HG03571 (cell line): ENCODE results near the gene B3GAT3.
A peak's percentile ranks its signal among the peaks of the same experiment; 100 is the strongest.
"Not testable (repeated sequence)": the region's sequence is repeated elsewhere in the genome, so short reads cannot be mapped to it uniquely, and the experiment has no call there.

Source experiments
- ATAC-seq: cut with Tn5 transposase; IDR thresholded peaks from one replicate; pipeline ENCODE4 v1.9.1; 2021; ENCODE audit not compliant: unreplicated experiment

B3GAT3 gene

DNA sequence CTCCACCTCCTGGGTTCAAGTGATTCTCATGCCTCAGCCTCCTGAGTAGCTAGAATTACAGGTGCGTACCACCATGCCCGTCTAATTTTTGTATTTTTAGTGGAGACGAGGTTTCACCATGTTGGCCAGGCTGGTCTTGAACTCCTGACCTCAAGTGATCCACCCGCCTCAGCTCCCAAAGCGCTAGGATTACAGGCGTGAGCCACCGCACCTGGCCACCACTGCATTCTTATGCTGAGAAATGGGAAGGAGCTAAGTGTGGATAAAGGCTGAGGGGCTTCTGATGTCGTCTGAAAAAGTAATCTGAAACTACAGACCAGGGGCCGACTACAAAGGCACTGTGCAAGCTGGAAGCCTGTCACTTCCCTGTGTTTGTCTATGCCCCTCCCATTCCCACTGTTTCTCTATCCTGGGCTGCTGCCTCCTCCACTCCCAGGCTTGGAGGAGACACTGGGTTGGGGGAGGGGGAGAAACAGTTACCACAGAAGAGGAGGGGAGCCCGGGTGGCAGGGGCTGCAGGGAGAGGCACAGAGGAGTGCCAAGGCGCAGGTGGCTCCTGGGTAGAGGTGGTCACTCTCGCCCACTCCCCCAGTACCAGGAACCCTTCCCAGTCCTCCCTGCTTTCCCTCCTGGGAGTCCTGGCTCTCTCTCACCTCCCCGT lies 17.2 kb downstream of the B3GAT3 start:
- no peak for ATAC-seq

DNA sequence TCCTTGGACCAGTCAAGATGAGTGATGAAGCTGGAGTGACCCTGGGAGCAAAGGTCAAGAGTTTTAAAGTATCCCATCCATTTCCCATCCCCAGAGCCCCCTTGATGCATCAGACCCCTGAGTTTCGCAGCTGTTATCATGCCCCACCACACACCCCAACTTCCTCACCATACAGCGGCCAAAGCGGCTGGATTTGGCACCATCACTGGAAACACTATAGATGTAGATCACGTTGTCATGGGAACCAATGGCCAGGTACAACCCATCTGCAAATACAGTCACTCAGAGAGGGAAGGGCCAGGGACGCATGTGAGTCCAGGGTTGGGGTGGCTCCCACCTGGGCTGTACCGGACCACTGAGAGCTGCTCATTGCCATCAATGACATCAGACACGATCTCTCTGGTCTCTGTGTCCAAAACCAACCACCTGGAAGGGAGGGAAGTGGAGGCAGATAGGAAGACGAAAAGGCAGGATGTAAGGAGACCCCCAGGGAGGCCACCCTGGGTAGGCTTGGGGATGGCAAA lies 17.9 kb downstream of the B3GAT3 start:
- ATAC-seq: no peak

DNA sequence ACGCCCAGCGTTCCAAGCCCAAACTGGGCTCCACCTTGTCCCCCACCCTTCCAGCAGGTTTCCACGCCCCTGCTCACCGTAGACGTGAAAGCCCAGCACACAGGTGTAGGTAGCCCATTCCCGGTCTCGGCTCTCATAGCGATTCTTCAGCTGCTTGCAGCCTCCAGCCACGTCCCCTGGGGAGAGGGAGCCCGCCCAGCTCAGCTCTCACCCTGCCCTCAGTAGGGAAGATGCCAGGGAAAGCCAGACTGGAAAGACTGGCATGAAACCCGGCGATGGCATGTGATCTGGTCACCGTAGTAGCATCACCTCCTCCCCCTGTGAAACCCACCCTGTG lies 18.7 kb downstream of the B3GAT3 start:
- ATAC-seq: no peak

DNA sequence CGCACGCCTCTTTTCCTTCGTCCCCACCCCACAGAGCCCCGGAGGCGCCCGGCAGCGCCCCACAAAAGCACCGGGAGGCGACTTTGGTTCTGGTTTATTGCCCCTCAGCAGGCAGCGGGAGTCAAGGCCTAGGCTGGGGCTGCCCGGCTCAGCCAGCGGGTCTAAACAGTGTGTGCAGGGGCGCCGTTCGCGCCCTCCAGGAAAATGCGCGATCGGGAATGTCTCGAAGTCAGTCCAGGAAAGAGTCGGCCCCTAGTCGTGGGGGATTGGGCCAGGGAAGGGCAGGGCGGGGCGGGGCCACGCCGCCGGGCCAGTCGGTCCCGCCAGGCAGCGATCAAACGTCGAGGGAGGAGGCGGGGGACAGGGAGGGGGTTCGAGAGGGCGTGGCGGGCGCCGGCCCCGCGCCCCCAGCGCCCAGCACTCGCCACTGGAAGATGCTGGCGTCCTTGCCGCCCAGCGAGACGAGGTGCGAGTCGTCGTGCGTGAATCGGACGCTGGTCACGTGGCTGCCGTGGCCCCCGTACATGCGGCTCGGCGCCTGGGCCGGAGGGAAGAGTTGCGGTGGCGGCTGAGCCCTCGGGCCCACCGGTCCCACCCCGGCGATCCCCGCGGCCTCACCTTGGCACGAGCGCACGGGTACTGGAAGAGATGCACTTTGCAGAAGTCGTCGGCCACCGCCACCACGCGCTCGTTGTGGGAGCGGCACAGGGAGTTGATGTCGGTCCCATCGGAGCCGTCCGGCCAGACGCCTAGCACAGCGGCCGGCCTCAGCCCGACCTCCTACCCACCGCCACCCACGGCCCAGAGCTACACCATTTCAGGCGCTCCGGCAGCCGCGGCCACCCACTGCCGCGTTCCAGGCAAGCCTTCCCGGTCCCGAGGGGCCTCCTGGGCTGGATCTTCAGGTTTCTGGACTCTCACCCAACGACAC lies 19.4 kb downstream of the B3GAT3 start:
- ATAC-seq: no peak

DNA sequence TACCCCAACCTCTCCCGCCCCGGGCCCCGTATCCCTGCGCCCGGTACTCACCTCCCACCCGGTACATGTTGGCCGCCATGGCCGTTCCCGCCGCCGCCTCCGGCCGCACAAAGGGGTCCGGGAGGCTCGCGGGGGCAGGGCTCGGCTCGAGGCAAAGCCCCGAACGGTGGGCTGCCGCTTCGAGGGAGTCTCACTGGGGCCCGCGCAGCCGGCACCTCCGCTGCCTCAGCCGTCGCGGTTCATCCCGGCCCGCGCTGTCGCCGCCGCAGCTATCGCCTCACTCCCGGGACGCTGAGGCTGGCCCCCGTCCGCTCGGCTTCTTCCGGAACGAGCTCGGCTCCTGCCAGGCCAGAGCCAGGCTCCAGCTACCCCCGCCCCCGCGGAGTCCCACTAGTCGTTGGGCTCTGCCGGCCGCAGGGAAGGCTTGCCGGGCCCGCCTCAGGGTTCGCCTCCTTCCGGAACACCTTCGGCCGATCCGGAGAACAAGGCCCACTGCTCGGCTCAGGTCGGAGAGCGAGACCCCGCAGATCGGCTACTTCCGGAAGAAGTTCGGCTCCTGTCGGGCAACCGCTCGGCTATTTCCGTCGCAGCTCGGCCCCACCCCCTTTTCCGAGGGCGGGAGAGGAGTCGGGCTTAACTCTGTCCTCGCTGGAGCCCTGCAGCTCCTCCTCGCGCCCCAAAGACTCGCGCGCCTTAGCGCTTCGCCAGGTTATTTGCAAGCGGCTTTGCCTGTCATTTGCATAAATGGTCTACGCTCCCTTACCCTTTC lies 20.2 kb downstream of the B3GAT3 start, which contains the start of gene MTA2:
Gene MTA2, minus strand, starts transcription at position 494 of the 769 bp plus-strand sequence. Its CDS starts 415 bp downstream, at position 79.
- peak; percentile 68 for ATAC-seq

DNA sequence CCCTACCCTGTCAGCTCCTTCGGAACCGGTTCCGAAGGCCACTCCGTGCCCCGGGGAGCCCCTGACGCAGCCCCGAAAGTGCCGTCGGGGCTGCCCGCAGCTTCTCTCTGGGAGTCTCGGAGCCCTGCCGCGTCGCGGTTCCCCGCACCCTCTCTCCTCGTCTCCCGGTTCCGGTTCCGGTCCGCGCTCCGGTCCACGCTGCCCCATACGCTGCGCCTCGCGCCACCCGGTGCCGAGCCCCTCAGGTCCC lies 20.7 kb downstream of the B3GAT3 start:
- ATAC-seq: no peak

DNA sequence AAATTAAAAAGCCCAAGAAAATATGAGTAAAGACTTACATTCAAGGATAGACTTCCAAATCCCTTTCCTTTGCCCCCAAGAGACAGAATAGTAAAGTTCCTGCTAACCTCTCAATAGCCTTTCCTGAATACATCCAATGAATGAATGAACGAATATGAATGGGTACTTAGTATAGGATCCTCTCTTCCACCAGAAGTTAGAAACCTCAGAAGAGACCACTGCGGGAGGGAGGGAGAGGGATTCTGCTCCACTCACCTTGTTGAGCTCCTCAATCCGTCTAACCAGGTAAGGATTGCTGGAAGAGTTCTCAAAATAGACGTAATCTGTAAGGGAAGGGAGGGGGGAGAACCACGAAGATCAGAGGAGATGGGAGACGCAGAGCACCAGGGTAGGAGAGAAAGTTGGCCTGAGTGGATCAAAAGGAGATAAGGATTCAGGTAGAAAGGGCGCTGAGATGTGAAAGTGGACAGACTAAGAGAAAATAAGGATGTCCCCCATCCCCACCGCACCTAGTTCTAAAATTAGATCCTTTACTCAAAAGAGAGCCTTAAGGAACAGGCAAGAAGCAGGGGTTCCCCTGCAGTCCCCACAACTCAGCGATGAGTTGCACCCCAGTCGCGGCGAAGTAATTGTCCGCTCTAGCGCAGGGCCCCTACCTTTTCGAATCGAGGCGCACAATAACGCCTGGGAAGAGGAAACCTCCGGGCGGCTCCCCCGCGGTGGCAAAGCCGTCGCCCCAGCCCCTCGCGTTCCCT lies 21.2 kb downstream of the B3GAT3 start:
- no peak for ATAC-seq

DNA sequence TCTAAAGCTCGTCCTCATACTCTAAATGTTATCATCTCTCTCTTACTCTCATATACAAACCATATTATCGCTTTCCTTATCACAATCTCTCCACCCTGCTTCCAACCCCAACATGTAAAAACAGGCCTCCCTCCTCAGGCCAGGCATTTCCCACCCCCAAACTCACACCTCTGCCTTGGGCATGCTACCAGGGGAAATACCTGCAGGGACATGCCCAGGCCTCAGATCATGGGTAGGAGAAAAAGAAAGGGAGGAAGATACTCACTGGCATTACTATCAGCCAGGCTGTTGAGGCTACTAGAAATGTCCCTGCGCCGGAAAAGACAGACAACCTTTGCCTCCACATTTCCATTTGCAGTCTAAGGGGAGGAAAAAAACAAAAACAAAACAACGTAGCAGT lies 21.9 kb downstream of the B3GAT3 start:
- no peak for ATAC-seq

DNA sequence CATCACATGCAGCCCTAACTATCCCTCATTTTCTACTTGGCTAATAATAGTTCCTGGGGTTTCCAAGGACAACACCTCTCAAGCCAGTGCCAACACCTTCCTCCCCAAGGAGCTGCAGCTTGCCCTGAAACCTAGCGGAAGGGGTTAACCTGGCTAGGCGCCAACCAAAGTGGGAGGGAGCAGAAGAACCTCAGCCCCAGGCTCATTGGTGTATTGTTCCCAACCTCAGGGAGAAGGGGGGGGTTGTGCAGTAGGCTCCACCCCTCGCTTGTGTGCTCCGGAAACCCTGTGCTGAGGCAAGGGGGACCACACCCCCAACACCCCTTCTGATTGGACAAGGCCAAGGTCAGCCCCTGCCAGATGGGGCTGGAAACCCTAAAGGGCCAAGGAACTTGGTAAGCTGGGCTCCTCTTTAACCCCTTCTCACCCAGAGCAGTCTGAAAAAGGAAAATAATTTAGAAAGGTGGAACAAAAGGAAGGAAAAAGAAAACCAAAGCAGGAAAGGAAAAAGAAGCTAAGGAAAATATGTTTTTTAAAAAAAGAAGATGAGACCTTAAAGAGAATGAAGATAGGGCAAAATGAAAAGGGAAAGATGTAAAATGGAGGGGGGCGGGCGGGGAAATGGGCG lies 22.6 kb downstream of the B3GAT3 start:
- ATAC-seq: peak; percentile 37

DNA sequence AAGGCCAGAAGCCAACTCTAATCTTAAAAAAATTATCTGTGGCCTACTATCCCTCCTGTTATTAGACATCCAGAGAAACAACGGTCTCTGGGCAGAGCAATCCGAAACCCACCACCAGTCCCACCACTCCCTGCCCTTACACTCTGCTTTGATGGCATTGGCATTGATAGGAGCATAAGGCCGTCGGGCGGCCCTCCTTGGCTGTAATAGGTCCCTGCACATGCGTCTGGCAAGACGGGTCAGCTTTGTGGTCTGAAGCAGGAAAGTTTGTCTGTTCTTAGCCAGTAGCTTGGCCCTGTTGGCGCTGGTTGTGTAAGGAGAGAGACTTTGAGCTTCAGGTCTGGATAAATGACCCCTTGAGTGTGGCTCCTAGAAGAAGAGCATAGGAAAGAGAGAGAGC lies 26.7 kb downstream of the B3GAT3 start:
- ATAC-seq: no peak

DNA sequence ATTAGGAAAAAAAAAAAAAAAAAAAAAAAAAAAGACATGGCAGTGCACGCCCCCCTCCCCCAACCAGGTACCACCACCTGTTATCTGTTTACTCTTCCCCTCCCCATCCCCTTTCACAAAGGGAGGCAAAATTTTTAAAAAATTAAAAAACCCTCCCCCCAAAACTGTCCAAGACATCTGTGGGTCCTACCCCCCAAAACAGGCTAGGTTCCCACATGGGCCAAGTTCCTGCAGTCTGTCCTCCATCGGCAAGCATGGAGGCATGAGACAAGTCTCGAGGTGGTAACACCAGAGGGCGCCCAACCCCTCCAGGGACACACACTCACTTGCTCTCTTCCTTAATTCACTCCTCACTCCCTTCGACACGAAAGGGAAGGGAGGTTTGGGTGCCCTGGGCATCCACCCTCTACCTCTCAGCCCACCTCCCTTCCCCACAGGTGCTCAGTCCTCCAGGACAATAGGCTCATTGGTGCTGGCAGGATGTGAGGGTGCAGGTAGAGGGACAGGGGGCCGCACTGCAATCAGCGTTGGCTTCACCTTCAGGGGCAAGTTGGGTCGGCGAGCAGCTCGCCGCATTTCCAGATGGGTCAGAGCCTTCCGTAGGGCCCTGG lies 28.2 kb downstream of the B3GAT3 start:
- no peak for ATAC-seq

DNA sequence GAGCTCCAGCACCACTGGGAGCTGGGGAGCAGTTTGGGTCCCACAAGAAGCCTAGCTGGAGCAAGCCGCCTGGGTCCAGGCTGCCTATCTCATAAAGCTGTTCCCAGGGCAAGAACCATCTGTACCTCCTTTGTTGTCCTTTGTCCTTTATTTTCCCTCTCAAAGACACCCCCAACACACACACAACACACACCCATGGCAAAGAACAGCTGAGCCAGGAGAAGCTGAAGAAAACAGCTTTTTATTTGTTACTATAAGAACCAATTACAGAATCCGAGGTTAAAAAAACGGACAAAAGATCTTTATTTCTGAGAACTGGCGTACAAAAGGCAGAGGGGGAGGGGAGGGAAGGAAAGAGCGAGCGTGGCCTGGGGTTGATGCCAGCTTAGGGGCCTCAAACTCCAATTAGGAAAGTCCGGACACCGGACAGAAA lies 28.8 kb downstream of the B3GAT3 start:
- no peak for ATAC-seq

DNA sequence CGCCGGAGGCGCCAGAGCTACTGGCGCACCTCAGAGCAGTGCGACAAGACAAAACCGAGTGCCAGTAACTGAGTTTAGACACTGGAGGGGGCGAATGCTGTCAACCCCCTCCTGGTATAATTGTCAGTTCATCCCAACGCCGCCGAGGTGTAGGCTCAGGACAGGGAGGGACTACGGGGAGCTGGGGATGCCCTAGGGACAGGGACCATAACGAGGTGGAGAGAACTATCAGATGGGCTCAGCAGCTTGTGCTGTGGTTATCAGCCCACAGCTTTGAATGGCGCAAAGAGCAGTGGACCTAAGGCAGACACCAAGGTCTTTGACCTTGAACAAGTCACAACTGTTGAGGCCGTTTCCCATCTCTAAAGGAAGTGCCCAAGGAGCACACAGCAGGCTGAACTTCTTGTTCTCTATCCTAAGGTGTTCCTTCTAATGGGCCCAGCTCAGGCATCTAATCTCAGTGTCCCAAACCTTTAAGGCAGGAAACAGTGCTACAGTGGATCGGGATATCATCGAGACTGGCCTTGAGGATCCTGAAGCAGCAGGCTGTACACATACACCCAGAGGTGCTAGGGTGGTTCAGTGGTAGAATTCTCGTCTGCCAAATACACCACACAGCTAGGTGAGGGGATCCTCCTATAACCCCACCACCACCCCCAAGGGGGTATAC lies 29.5 kb downstream of the B3GAT3 start:
- no peak for ATAC-seq

DNA sequence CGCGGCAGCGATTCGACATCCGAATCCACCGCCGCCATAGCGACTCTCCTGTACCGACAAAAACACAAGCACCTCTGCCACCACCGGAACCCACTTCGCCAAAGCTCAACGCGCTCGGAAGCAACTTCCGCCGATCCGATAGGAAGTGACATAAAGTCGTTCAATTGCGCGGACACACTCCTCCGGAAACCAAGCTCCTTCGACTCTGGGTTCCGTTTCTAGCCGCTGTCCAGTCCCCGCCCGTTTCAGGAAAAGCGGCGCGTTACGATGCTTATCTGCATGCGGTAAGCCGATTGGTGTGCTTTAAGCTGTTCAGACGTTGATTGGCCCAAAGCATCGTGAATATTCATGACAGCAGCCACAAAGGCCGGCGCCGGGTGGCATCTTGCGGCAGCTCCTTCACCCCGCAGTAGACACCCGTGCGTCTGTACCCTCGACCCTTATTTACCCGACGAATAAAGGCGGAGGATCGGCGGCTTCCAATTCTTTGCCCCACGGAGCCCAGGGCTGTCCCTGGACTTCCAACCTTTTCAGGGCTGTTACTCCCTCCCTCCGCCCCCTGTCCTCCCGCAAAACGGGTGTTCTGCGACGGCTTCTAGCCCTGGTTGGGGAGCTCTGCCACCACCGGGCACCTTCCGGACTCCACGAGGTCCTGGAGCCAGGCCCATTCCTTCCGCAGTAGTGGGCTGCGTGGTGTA lies 30.2 kb downstream of the B3GAT3 start, which contains the start of gene TUT1:
Gene TUT1, minus strand, starts transcription at position 76 of the 698 bp plus-strand sequence. Its CDS starts 38 bp downstream, at position 38.
- ATAC-seq: peak; percentile 76

DNA sequence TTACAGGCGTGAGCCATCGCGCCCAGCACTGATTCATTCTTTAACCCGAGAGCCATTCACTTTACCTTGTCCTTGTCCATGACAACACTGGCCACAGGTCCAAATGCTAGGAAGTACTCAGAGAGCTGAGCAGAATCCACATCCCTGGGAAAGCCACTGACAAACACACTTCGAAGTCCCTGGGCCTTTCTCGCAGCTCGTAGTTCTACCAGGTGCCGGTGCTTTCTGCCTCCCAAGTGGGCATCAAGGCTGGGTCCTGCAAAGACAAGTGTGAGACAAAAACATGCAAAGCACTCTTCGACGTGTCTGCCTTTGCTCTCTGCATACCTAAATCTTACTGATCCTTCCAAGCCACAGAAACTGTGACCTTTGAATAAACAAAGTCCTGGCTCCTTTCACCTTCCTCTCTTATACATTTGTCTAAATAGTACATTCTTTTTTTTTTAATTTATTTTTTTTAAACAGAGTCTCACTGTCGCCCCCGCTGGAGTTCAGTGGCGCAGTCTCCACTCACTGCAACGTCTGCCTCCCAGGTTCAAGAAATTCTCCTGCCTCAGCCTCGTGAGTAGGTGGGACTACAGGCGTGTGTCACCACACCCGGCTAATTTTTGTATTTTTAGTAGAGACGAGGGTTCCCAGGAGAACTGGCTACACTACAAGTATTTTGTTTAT lies 32.7 kb downstream of the B3GAT3 start:
- ATAC-seq: no peak

DNA sequence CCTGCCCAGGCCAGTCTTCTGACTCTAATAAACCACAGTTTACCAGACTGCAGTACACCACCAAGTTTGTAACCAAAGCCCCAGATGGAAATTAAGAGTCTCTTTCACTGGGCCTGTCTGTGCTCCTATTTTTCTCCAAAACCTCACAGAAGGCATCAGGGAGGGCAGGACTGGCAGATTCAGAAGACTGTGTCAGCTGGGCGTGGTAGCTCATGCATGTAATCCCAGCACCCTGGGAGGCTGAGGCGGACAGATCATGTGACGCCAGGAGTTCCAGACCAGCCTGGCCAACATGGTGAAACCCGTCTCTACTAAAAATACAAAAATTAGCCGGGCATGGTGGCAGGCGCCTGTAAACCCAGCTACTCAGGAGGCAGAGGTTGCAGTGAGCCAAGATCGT lies 36.4 kb downstream of the B3GAT3 start:
- ATAC-seq: not testable (repeated sequence)

DNA sequence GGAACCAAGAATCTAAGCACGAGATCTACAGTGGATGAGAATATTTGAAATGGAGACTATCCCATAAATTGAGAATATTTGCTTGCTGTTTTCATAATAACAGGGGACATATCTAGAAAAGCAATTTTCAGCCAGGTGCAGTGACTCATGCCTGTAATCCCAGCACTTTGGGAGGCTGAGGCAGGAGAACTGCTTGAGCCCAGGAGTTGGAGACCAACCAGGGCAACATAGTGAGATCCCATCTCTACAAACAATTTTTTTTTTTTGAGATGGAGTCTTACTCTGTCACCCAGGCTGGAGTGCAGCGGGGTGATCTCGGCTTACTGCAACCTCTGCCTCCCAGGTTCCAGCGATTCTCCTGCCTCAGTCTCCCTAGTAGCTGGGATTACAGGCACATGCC lies 40.1 kb downstream of the B3GAT3 start:
- not testable (repeated sequence) for ATAC-seq
